ENCODE results near the gene IL20. TPM values are rescaled to one million over a fixed set of nuclear protein-coding genes. Genes with fewer than 3 reads are reported as not detected.
"Not testable (repeated sequence)": the region's sequence is repeated elsewhere in the genome, so short reads cannot be mapped to it uniquely, and the experiment has no call there.

IL20 gene
- total RNA-seq, 1 donor from 2014 or later, result not detected

GRCh38 chr1:206842854-206843253 lies 22.6 kb upstream of the IL20 start:
- no peak for DNase-seq (ENCODE audit: low spot score)

DNA sequence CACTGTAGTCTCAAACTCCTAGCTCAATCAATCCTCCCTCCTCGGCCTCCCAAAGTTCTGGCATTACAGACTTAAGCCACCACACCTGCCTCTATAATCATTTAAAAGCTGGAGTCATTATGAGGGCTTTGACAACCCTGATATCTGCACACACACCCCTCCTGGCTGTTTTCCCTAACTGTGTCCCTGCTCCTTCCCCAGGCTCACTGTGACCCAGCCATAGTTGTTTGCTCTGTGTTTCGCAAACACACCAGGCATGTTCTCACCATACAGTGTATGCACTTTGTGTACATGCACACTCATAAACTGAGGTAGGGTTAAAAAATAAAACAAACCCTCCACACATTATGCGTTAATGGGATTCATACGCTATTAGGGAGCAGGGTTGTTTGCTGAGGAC lies 21.8 kb upstream of the IL20 start:
- no peak for DNase-seq (ENCODE audit: low spot score)

DNA sequence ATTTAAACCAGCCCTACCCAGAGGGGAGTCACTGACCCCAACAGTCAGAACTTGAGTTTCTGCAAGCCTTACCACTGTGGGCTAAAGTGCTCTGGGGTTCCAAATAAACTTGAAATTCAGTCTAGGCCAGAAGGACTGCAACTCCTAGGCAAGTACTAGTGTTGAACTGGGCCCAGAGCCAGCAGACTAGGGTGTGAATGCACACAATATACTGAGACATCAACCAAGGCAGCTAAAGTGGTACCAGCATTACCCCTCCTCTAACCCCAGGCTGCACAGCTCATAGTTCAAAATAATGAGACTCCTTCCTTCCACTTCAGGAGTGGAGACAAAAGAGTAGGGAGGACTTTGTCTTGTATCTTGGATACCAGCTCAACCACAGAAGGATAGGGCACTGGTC lies 18.9 kb upstream of the IL20 start:
- DNase-seq (ENCODE audit: low spot score), result no peak

DNA sequence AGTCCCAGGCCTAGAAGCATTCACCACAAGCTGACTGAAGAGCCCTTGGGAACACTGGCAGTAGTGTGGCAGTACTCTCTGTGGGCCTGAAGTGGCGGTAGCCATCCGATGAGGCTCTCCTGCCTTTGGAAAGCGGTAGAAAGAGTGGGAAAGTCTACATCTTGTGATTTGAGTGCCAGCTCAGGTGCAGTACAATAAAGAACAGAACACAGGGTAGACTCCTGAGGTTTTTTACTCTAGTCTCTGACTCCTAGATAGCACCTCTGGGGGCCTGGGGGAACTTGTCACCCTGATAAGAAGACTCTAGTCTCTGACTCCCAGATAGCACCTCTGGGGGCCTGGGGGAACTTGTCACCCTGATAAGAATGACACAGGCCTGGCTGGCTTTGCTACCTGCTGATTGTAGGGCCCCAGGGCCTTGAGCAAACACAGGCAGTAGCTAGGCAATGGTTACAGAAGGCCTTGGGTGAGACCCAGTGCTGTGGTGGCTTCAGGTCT lies 18.0 kb upstream of the IL20 start:
- DNase-seq (ENCODE audit: low spot score), result no peak

DNA sequence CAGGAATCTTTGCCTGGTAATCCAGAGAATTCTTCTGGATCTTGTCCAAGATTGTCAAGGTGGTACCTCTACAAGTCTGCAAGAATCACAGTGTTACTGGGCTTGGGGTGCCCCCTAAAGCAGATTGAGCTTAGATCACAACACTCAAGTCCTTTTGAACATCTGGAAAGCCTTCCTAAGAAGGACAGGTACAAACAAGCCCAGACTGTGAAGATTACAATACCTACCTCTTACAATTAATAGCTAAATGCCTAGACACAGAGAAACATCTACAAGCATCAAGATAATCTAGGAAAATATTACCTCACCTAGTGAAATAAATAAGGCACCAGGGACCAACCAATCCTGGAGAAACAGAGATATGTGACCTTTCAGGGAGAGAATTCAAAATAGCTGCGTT lies 17.5 kb upstream of the IL20 start:
- no peak for DNase-seq (ENCODE audit: low spot score)

- DNase-seq (ENCODE audit: low spot score), result no peak
Observed at GRCh38 chr1:206850401-206850800, 15.0 kb upstream of the IL20 start.

DNA sequence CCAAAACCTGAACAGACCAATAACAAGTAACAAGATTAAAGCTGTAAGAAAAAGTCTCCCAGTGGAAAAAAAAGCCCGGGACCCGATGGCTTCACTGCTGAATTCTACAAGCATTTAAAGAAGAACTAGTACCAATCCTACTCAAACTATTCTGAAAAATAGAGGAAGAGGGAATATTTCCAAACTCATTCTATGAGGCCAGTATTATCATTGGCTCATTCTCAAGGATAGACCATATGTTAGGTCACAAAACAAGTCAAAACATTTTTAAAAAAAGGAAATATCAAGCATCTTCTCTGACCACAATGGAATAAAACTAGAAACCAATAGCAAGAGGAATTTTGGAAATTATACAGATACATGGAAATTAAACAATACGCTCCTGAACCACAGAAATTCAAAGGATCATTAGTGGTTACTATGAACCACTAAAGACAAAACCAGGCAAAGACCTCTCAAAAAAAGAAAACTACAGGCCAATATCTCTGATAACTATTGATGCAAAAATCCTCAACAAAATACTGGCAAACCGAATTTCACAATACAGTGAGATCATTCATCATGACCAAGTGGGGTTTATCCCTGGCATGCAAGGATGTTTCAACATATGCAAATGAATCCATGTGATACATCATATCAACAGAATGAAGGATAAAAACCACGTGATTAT lies 13.9 kb upstream of the IL20 start:
- no peak for DNase-seq (ENCODE audit: low spot score)

DNA sequence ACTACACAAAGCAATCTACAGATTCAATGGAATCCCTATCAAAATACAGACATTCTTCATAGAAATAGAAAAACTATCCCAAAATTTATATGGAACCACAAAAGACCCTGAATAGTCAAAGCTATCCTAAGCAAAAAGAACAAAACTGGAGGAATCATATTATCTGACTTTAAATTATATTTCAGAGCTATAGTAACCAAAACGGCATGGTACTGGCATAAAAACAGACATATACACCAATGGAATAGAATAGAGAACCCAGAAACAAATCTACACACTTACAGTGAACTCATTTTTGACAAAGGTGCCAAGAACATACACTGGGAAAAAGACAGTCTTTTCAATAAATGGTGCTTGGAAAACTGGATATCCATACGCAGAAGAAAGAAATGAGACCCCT lies 12.8 kb upstream of the IL20 start:
- not testable (repeated sequence) for DNase-seq (ENCODE audit: low spot score)

- DNase-seq (ENCODE audit: low spot score), result not testable (repeated sequence)
Observed at GRCh38 chr1:206853696-206854095, 11.7 kb upstream of the IL20 start.

- no peak for DNase-seq (ENCODE audit: low spot score)
Observed at GRCh38 chr1:206854401-206855129, 10.9 kb upstream of the IL20 start.

DNA sequence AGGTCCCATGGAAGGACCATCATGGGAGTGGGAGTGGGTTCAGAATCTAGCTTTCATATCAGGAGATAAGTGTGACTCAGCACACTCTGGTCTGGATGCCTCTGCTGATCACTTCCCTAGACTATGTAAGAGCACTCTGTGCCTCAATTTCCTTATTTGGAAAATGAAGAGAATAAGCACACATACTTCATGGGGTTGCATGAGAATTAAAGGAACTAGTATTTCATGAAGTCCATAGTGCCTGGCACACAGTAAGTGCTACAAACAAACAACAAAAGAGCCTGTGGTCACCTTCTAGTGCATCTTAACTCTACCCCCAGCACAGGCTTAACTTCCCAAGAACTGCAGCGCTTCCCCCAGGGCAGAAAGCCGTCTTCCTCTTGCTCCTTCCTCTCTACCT lies 9.6 kb upstream of the IL20 start:
- DNase-seq (ENCODE audit: low spot score), result no peak

- no peak for DNase-seq (ENCODE audit: low spot score)
Observed at GRCh38 chr1:206856674-206857464, 8.6 kb upstream of the IL20 start.

DNA sequence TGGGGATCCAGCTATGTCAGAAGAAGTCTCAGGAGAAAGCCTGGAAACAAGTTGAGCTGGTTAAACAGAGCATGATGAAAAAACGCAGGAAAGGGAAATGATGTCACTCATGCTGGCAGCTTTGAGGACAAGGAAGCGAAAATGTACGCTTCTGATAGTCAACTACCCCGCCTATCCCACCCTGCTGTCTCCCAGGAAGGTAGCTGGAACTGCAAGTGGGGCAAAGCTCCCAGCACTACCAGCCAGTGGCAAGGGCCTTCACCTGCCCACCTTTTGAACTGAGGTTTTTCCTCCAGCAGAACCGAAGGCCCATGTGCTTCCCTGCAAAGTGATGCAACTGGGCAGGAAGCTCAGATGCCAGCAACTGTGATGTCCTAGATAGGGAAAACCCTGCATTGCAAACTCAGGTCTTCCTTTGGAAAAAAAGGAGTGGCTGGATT lies 6.3 kb upstream of the IL20 start:
- DNase-seq (ENCODE audit: low spot score), result no peak

- no peak for DNase-seq (ENCODE audit: low spot score)
Observed at GRCh38 chr1:206860165-206860564, 5.3 kb upstream of the IL20 start.

GRCh38 chr1:206863266-206863665 lies 2.2 kb upstream of the IL20 start:
- DNase-seq (ENCODE audit: low spot score), result no peak

- DNase-seq (ENCODE audit: low spot score), result no peak
Observed at GRCh38 chr1:206866062-206866461, 639 bp downstream of the IL20 start.

DNA sequence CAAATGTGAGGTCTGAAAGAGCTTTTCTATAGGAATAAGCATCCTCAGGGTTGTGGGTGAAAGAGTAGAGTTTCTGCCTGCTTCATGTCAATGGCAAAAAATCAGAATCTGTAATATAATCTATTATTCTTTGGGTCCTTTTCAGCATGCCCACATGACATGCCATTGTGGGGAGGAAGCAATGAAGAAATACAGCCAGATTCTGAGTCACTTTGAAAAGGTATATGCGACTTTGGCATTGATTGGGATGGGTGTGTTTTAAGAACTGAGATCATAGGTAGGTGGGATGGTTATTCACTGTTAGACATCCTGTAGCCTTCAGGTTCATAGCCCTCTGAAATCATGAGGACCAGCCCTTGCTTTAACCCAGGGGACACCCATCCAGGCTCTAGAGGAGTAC lies 1.8 kb downstream of the IL20 start:
- no peak for DNase-seq (ENCODE audit: low spot score)

DNA sequence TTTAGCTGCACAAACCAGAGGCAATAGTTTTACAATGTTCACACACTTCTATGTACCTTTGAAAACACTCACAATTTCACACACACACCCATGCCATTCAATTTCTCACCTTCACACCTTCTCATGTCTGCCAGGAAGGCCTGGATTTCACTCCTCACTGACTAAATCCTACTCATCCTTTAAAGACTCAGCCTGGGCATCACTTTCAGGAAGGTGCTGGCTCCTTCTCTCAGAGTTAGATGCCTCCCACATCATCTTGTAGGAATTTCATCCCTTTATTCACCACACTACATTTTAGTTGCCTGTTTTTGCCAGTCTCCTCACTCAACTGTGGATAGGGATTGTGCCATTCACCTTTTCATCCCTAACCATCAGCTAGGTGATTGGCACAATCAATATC lies 2.3 kb downstream of the IL20 start:
- DNase-seq (ENCODE audit: low spot score), result no peak

- no peak for DNase-seq (ENCODE audit: low spot score)
Observed at GRCh38 chr1:206868264-206868663, 2.8 kb downstream of the IL20 start.

DNA sequence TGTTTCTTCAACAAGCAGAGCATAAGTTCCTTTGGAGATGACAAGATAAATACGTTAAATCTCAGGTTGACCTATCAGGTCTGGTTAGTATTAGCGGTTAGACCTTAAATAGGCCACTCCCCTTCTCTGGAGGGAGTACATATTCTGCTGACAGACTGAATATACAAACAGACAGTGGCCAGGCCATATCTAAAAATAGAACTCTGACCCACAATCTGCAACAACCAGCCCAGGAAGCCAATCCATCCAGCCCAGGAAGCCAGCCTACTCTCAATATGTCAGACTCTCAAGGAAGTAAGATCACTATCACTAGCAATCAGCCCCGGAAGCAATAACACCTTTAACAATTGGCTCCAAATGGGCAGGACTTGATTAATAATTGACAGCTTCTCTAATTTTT lies 6.7 kb downstream of the IL20 start:
- no peak for DNase-seq (ENCODE audit: low spot score)

DNA sequence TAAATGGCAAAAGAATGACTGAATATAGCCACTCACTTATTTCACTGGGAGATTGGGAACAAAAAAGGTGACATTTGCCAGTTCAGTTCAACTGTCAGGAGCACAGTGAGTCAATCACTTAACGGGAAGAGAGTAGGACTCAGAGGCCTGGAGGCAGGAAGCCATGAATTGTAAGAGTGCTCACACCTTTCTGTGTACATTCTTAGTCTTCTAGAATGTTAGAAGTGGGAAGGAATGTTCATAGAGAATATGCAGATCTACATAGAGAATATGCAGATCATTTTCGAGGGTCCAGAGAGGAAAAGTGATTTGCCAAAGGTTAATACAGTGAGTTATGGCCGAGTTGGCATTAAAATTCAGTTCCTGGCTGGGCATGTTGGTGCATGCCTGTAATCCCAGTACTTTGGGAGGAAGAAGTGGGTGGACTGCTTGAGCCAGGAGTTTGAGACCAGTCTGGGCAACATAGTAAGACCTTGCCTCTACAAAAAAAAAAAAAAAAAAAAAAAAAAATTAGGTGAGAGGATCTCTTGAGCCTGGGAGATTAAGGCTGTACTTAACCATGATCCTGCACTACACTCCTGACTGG lies 8.3 kb downstream of the IL20 start:
- no peak for DNase-seq (ENCODE audit: low spot score)

DNA sequence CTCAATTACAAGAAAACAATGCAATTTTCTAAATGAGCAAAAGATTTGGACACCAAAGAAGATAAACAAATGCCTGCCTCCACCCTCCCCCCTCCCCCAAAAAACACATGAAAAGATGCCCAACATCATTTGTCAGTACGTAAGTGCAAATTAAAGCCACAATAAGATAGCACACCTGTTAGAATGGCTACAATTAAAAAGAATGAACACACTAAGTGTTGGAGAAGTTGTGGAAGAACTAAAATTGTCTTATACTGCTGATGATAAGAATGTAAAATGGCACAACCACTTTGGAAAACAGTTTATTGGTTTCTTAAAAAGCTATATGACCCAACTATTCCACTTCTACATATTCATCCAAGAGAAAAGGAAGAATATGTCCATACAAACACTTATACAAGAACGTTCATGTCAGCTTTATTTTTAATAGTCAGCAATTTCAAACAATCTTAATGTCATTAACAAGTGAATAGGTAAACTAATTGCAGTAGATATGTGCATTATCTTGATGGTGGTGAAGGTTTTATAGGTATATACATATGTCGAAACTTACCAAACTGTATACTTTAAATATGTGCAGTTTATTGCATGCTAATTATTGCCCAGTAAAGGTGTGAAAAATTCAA lies 10.4 kb downstream of the IL20 start:
- no peak for DNase-seq (ENCODE audit: low spot score)

Data from ureter (tissue), 1 donor.